Fibroblast of pulmonary artery (primary cell): ENCODE data around the gene PCYT2.

Source experiments
- DNase-seq: peaks from one replicate; pipeline ENCODE4 v3.0.0-alpha.2; 2010; ENCODE audit warnings: low read depth
- H3K4me3 ChIP-seq: replicated peaks from 2 replicates; pipeline ENCODE4 v1.5.1; 2011; ENCODE audit warnings: low read depth, mild to moderate bottlenecking, control low read depth, low read length, moderate library complexity
- CTCF ChIP-seq: IDR thresholded peaks from 2 replicates; pipeline ENCODE4 v1.5.1; 2011; ENCODE audit warnings: mild to moderate bottlenecking, control low read depth, low read length, inconsistent platforms; ENCODE audit errors: missing control alignments

Gene PCYT2

GRCh38 chr17:81909231-81909630, 2.0 kb downstream of the PCYT2 start:
- TF ChIP-seq CTCF, result no peak

GRCh38 chr17:81908793-81909192, 2.4 kb downstream of the PCYT2 start:
- DNase-seq, result no peak
- TF ChIP-seq CTCF, result no peak
- no peak overlapping the region for H3K4me3 ChIP-seq

More at GRCh38 chr17:81909231-81909630, 2.0 kb downstream of the PCYT2 start:
- no peak overlapping the region for H3K4me3 ChIP-seq
- no peak for DNase-seq

GRCh38 chr17:81907219-81908145, 3.7 kb downstream of the PCYT2 start:
- H3K4me3 ChIP-seq, result no peak overlapping the region
- no peak for DNase-seq
- TF ChIP-seq CTCF, result no peak

- no peak overlapping the region for H3K4me3 ChIP-seq
- TF ChIP-seq CTCF, result no peak
- DNase-seq, result no peak
Observed at GRCh38 chr17:81906476-81907218, 4.6 kb downstream of the PCYT2 start.

- DNase-seq, result no peak
- H3K4me3 ChIP-seq, result no peak overlapping the region
- TF ChIP-seq CTCF, result no peak
Observed at GRCh38 chr17:81905993-81906392, 5.2 kb downstream of the PCYT2 start.

GRCh38 chr17:81905424-81905875, 5.7 kb downstream of the PCYT2 start:
- no peak for TF ChIP-seq CTCF
- no peak for DNase-seq
- no peak overlapping the region for H3K4me3 ChIP-seq
